ENCODE data around the gene C1orf21.

C1orf21 gene

GRCh38 chr1:184447651-184448185, 60.9 kb downstream of the C1orf21 start:
- DNase-seq (ENCODE audit: low spot score): no peak

GRCh38 chr1:184449916-184450315, 63.1 kb downstream of the C1orf21 start:
- DNase-seq (ENCODE audit: low spot score): no peak

- no peak for DNase-seq (ENCODE audit: low spot score)
Observed at GRCh38 chr1:184455786-184456185, 69.0 kb downstream of the C1orf21 start.

GRCh38 chr1:184456189-184456588, 69.4 kb downstream of the C1orf21 start:
- no peak for DNase-seq (ENCODE audit: low spot score)

- no peak for DNase-seq (ENCODE audit: low spot score)
Observed at GRCh38 chr1:184457500-184457899, 70.7 kb downstream of the C1orf21 start.

GRCh38 chr1:184461321-184461720, 74.5 kb downstream of the C1orf21 start:
- DNase-seq (ENCODE audit: low spot score): no peak

- DNase-seq (ENCODE audit: low spot score): no peak
Observed at GRCh38 chr1:184462155-184462554, 75.3 kb downstream of the C1orf21 start.

GRCh38 chr1:184462990-184463389, 76.2 kb downstream of the C1orf21 start:
- no peak for DNase-seq (ENCODE audit: low spot score)

- no peak for DNase-seq (ENCODE audit: low spot score)
Observed at GRCh38 chr1:184463680-184464079, 76.9 kb downstream of the C1orf21 start.

GRCh38 chr1:184464757-184465156, 77.9 kb downstream of the C1orf21 start:
- DNase-seq (ENCODE audit: low spot score): no peak

- DNase-seq (ENCODE audit: low spot score): no peak
Observed at GRCh38 chr1:184465489-184466146, 78.8 kb downstream of the C1orf21 start.

- no peak for DNase-seq (ENCODE audit: low spot score)
Observed at GRCh38 chr1:184467295-184467694, 80.5 kb downstream of the C1orf21 start.

GRCh38 chr1:184469396-184469795, 82.6 kb downstream of the C1orf21 start:
- DNase-seq (ENCODE audit: low spot score): no peak

- DNase-seq (ENCODE audit: low spot score): no peak
Observed at GRCh38 chr1:184471686-184472085, 84.9 kb downstream of the C1orf21 start.

GRCh38 chr1:184472136-184472535, 85.3 kb downstream of the C1orf21 start:
- DNase-seq (ENCODE audit: low spot score): no peak

GRCh38 chr1:184473176-184473966, 86.5 kb downstream of the C1orf21 start:
- no peak for DNase-seq (ENCODE audit: low spot score)

GRCh38 chr1:184476187-184476586, 89.4 kb downstream of the C1orf21 start:
- DNase-seq (ENCODE audit: low spot score): no peak

- DNase-seq (ENCODE audit: low spot score): peak; percentile 74
Observed at GRCh38 chr1:184479435-184480167, 92.8 kb downstream of the C1orf21 start.

GRCh38 chr1:184480736-184481135, 93.9 kb downstream of the C1orf21 start:
- DNase-seq (ENCODE audit: low spot score): no peak

- DNase-seq (ENCODE audit: low spot score): no peak
Observed at GRCh38 chr1:184482136-184482535, 95.3 kb downstream of the C1orf21 start.

- no peak for DNase-seq (ENCODE audit: low spot score)
Observed at GRCh38 chr1:184483101-184483683, 96.4 kb downstream of the C1orf21 start.
